ENCODE results near the gene CYB561A3. TPM values are rescaled to one million over a fixed set of nuclear protein-coding genes. Genes with fewer than 3 reads are reported as not detected.

CYB561A3 gene
- total and polyA plus RNA-seq, 2 experiments from 2014 or later = 9.8 to 30.8 TPM

GRCh38 chr11:61358566-61358965 is 3.1 kb downstream of the CYB561A3 start:
- ATAC-seq (no peak), DNase-seq (ENCODE audit: low spot score) (no peak)
- no peaks in the 10 kb centered on the region for H3K36me3 ChIP-seq (ENCODE audit: insufficient read depth)
- peaks cover 14% of the 10 kb centered on the region for H3K4me1 Mint-ChIP-seq
- peaks cover 11% of the 10 kb centered on the region for H3K4me1 ChIP-seq (ENCODE audit: insufficient read depth)
- H3K4me2 ChIP-seq = no peak overlapping the region
- H3F3A ChIP-seq (replicated peaks; ENCODE audit: low read depth) = peaks cover 5% of the 10 kb centered on the region; the same call in 1 of the 2 replicates
- no peak overlapping the region for H3K27ac Mint-ChIP-seq
- H2AFZ ChIP-seq = no peak overlapping the region
- peaks cover 29% of the 10 kb centered on the region for H3K79me2 ChIP-seq (replicated peaks; ENCODE audit: insufficient read depth)
- H3K27me3 Mint-ChIP-seq (ENCODE audit: insufficient read depth, low read depth, poor library complexity) = peaks cover 8% of the 10 kb centered on the region
- H3K27ac ChIP-seq (ENCODE audit: low read depth) = no peak overlapping the region
- no peak overlapping the region for H3K4me3 Mint-ChIP-seq
- peaks cover 10% of the 10 kb centered on the region for H3K36me3 Mint-ChIP-seq (ENCODE audit: low read depth)
- no peak overlapping the region for H3K4me3 ChIP-seq
- no peaks in the 10 kb centered on the region for H3K9me2 ChIP-seq (ENCODE audit: insufficient read depth)
- no peak for TF ChIP-seq CTCF (conservative IDR thresholded peaks at IDR 0.05; ENCODE audit: low read depth in 2 of 2)
- TF ChIP-seq ZNF462 (CRISPR knock-in tag; IDR thresholded peaks at IDR 0.05) = no peak
- no peak for TF ChIP-seq JUNB (IDR thresholded peaks at IDR 0.05; ENCODE audit: unreplicated experiment)
- TF ChIP-seq EZH2 (IDR thresholded peaks at IDR 0.05; ENCODE audit: low read depth, unreplicated experiment) = no peak
- TF ChIP-seq POLR2AphosphoS5 (IDR thresholded peaks at IDR 0.05; ENCODE audit: low read depth) = no peak
- no peak for TF ChIP-seq REST (IDR thresholded peaks at IDR 0.05; ENCODE audit: unreplicated experiment)
- TF ChIP-seq EZH2phosphoT487 (IDR thresholded peaks at IDR 0.05; ENCODE audit: unreplicated experiment) = no peak
- no peak for TF ChIP-seq ETS1 (IDR thresholded peaks at IDR 0.05)
- no peaks in the 10 kb centered on the region for H3K9me3 Mint-ChIP-seq
- H3K27me3 ChIP-seq (ENCODE audit: insufficient read depth) = no peaks in the 10 kb centered on the region
- H4K20me1 ChIP-seq (replicated peaks; ENCODE audit: insufficient read depth) = 0 out of 2 replicates have a peak, but pooled peaks cover 4% of the 10 kb centered on the region

Data from GM23338 (cell line).